Peyer's patch (tissue), 4 donors: ENCODE data around the gene C4orf54.

Source experiments
- POLR2A ChIP-seq, 2 donors: fragments of 450-650 bp; IDR thresholded peaks; one replicate each; pipeline ENCODE4 v1.5.1; 2017; ENCODE audit warnings: antibody characterized with exemption in 2 of 2, mild to moderate bottlenecking in 2 of 2, moderate library complexity in 2 of 2
- TF ChIP-seq, protein P1 (sequence below), 6 experiments: fragments of 450-650 bp in 4 of 6; fragments of 200-600 bp in 2 of 6; sonication (generic) in 1 of 6; IDR thresholded peaks; one replicate each; pipeline ENCODE4 v1.5.1; 2017 to 2019; ENCODE audit warnings: antibody characterized with exemption in 6 of 6, mild to moderate bottlenecking in 3 of 6, moderate library complexity in 1 of 6

- TF ChIP-seq, protein P1, sequence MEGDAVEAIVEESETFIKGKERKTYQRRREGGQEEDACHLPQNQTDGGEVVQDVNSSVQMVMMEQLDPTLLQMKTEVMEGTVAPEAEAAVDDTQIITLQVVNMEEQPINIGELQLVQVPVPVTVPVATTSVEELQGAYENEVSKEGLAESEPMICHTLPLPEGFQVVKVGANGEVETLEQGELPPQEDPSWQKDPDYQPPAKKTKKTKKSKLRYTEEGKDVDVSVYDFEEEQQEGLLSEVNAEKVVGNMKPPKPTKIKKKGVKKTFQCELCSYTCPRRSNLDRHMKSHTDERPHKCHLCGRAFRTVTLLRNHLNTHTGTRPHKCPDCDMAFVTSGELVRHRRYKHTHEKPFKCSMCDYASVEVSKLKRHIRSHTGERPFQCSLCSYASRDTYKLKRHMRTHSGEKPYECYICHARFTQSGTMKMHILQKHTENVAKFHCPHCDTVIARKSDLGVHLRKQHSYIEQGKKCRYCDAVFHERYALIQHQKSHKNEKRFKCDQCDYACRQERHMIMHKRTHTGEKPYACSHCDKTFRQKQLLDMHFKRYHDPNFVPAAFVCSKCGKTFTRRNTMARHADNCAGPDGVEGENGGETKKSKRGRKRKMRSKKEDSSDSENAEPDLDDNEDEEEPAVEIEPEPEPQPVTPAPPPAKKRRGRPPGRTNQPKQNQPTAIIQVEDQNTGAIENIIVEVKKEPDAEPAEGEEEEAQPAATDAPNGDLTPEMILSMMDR (IDR thresholded peaks at IDR 0.05): no peak
- no peak for TF ChIP-seq POLR2A (IDR thresholded peaks at IDR 0.05)
Measured at GRCh38 chr4:99705891-99706290, 48.3 kb upstream of the C4orf54 start.
